Dedifferentiated amniotic fluid mesenchymal stem cell (primary cell): ENCODE results near the gene BSG.
"Not testable (repeated sequence)": the region's sequence is repeated elsewhere in the genome, so short reads cannot be mapped to it uniquely, and the experiment has no call there.

Source experiments
- DNase-seq: peaks from one replicate; pipeline ENCODE4 v3.0.0-alpha.2; 2016; ENCODE audit errors: extremely low spot score

The BSG gene

DNA sequence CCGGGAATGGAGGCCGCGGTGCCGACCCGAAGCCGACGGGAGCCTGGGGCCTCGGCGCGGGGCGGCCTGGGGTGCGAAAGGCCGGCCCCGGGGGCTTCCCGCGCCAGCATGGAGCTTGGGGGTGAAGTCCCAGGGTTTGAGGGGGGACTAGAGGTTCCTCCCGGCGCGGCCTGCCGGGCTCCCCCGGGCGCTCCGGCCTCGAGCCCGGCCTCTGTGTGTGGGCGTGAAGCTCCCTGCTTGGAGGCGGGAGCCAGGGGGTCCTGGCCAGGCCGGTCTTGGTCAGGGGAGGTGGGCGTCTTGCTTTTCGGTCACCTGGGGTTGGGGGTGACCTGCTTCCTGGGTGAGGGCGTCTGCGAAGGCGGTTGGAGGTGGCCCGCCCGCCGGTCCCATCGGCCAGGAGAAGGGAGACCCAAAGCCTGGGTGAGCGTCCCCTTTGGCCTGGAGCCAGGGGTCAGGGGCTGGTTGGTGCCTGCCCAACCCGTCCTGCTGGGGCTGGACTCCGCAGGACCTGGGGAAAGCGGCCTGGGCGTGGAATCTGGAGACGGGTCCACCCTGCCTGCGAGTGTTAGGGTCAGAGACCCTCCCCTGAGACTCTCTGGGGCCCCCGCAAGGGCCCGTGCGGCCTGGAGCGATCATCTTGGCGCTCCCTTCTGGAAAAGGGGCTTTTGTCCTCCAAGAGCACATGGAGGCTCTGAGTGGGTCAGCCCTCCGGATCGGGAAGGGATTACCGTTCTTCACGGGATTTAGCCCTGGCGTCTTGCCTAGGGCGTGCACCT lies 535 bp downstream of the BSG start:
- DNase-seq = peak; percentile 32

DNA sequence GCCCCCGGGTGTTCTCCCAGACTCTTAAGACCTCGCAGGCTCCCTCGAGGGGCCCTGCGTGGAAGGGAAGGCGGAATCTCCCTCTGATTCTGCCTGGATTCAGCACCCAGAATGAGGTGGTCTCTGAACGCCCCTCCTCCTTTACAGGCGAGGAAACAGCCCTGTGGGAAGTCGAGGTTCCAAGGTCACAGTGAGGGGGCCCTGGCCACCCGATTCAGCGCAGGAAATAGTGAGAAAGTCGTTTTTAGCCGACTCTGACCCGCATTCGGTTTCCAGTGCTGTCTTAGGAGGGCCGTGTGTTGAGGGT lies 1.1 kb downstream of the BSG start:
- no peak for DNase-seq

GRCh38 chr19:574658-575526 lies 2.5 kb downstream of the BSG start:
- DNase-seq = no peak

DNA sequence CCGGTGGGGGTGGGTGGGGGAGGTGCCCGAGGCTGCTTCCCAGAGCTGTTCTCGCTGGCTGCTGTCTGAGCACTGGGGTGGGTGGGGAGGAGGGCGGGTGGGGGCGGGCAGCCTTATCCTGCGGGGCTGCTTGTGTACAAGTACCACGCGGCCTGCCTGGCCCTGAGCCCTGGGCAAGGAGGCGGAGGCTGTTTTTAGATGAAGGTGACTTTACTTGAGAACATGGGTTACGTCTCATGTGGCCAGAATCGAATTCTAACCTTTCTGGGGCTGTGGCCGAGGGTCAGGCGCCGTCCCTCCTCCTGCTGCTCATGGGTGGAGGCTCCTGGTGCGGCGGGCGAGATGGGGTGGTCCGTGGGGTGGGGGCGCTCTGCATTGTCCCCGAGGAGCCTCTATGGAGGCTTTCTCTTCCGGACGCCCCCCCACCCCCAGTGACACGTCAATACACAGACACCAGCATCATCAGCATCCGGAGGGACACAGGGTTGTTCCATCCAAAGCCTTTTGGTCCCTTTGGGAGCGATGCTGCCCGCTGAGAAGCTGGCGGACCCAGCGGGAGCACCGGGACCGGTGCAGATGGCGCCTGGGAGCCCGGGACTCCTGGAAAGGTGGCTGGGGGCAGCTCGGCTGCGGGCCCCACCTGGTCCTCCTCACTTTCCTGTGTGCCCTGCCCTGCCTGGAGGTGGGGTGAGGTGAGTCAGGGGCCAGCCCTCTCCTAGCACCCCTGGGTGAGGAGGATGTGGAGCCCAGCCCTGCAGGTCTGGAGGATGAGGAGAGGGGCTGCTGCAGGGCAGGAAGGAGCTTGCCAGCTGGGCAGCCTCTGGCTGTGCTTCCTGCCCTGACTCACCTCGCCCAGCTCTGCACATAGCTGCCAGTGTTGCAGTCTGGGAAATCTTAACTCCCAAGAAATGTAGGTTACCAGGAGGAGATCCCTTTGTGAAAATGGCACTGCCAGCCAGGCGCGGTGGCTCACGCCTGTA lies 3.4 kb downstream of the BSG start:
- DNase-seq = no peak

DNA sequence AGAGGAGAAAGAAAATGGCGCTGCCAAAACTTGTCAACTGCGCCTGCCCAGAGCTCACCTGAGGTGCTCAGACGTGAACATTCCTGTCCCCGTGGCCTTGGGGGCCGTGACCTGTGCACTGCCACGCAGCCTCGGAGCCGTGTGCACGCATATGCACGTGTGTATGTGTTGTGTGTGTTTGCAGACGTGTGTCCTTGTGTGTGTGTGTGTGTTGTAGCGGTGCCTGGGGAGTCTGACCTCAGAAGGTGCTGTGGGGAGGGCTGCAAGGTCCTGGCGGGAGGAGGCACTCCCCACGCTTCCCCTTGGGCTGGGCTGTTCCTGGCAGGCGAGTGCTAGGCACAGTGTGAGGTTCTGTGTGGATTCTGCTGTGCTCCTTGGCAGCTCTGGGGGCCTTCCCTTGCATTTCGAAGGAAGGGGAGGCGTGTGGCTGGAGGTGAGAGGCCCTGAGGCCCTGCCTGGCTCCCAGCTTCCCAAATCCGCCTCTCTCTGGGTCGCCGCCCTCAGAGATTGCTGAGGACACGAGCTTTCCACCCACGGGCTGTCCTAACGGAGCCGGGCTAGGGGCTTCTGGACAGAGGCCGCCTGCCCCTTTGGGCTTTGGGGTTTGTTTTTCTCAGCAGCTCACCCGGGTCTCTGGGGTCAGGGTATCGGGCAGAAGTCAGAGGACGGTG lies 4.5 kb downstream of the BSG start:
- DNase-seq = no peak

DNA sequence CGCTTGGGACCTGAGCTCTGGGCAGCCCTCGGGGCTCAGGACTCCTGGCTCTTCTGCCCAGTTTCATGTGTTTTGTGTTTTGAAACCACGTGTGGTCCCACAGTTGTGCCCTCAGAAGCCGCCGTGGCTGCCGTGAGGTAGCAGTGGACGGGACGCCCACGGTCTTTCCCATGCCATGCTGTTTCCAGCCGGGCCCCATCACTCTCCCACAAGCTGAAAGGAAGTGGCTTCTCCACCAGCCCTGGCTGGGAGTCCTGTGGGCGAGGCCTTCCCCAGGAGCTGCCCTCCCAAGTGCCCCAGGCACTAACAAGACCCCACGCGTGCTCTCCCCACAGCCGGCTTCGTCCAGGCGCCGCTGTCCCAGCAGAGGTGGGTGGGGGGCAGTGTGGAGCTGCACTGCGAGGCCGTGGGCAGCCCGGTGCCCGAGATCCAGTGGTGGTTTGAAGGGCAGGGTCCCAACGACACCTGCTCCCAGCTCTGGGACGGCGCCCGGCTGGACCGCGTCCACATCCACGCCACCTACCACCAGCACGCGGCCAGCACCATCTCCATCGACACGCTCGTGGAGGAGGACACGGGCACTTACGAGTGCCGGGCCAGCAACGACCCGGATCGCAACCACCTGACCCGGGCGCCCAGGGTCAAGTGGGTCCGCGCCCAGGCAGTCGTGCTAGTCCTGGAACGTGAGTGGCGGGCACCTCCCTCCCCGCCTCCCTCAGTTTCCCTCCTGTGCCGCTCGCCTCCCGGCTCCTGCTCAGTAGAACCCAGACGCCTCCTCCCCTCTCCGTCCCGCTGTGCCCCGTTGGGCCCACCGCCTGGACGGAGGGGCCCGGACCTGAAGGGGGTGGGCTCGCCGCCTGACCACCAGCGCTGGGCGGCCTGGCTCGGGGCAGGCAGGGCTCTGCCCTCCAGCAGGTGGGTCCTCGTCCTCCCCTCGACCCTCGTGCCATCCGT lies 5.3 kb downstream of the BSG start:
- no peak for DNase-seq

DNA sequence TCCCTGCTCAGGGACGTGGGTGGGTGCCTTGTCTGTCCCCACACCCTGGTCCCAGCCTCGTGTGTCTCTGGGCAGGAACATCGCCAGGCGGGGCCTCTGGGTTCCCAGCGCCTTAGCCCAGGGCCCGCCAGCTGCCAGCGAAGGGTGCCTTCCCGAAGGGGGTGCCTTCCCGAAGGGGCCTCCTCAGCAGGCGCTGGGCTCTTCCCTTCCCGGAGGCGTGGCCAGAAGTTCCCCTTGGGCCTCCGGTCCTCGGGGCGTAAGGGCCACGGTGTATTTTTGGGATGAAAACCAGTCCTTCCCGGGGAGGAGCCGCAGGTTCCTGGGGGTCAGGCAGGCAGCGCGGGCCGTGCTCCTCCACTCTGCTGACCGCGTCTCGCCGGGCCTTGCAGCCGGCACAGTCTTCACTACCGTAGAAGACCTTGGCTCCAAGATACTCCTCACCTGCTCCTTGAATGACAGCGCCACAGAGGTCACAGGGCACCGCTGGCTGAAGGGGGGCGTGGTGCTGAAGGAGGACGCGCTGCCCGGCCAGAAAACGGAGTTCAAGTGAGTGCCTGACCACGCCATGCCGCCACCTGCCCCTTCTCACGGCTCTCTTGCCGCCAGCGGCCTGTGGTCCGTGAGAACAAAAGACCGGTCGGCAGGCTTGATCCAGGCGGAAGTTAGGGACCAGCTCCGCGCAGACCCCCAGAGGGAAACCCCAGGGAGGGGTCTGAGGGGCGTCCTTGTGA lies 6.9 kb downstream of the BSG start:
- no peak for DNase-seq

GRCh38 chr19:579842-580155 lies 7.4 kb downstream of the BSG start:
- no peak for DNase-seq

GRCh38 chr19:580274-580835 lies 8.0 kb downstream of the BSG start:
- no peak for DNase-seq

DNA sequence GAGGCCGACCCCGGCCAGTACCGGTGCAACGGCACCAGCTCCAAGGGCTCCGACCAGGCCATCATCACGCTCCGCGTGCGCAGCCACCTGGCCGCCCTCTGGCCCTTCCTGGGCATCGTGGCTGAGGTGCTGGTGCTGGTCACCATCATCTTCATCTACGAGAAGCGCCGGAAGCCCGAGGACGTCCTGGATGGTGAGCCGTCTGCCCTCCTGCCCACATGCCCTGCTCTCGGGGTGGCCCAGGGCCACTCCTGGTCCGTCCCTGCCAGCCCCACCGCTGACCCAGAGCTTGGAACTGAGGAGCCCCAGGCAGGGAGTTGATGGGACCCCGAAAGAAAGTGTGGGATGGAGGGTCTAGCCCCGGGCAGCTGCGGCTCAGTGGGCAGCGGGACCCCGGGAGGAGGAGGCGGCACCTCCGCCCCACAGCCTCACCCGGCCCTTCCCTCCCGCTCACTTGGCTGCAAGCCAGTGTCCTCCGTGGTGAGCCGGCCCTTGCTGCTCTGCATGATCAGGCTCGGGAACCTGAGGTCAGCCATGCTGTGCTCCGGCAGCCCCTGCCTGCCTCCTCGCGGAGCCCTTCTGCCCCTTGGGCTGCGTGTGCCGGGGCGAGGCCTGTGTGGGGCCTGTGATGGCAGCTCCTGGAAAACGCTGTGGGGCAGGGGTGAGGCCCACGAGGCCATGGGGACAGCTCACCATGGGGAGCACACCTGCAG lies 9.2 kb downstream of the BSG start:
- no peak for DNase-seq

DNA sequence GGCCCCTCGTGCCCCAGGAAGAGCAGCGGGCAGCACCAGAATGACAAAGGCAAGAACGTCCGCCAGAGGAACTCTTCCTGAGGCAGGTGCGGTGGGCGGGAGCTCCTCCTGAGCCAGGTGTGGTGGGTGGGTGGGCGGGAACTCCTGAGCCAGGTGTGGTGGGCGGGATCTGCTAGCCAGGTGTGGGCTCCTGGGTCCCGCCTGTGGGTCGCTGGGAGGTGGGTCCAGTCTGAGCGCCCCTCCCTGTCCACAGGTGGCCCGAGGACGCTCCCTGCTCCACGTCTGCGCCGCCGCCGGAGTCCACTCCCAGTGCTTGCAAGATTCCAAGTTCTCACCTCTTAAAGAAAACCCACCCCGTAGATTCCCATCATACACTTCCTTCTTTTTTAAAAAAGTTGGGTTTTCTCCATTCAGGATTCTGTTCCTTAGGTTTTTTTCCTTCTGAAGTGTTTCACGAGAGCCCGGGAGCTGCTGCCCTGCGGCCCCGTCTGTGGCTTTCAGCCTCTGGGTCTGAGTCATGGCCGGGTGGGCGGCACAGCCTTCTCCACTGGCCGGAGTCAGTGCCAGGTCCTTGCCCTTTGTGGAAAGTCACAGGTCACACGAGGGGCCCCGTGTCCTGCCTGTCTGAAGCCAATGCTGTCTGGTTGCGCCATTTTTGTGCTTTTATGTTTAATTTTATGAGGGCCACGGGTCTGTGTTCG lies 10.3 kb downstream of the BSG start:
- no peak for DNase-seq

DNA sequence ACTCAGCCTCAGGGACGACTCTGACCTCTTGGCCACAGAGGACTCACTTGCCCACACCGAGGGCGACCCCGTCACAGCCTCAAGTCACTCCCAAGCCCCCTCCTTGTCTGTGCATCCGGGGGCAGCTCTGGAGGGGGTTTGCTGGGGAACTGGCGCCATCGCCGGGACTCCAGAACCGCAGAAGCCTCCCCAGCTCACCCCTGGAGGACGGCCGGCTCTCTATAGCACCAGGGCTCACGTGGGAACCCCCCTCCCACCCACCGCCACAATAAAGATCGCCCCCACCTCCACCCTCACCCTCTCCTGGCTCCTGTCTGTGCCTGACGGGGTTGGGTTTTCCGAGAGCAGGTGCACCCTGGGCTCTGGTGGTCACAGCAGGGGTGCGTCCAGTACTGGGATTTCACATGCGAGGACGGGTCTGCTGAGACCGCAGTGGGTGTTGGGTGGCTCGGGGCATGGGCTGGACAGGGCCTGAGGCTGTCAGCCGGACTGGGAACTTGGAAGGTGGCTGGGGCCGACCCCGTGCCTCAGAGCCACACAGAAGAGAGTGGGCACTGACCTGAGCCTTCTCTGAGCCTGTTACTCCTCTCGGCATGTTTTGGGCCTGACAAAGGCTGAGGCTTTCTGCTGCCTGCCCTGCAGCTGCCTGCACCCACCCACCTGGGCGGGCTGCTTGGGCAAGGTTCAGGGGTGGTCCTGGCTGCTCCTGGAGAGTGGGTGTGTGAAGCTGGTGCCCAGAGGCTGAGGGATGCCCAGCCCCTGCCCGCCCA lies 11.0 kb downstream of the BSG start:
- no peak for DNase-seq

GRCh38 chr19:583968-584239 lies 11.5 kb downstream of the BSG start:
- DNase-seq = no peak

- DNase-seq = no peak
These were observed 12.0 kb downstream of the BSG start for GRCh38 chr19:584240-585001.

- DNase-seq = not testable (repeated sequence)
These were observed 12.8 kb downstream of the BSG start for GRCh38 chr19:585146-585545.

DNA sequence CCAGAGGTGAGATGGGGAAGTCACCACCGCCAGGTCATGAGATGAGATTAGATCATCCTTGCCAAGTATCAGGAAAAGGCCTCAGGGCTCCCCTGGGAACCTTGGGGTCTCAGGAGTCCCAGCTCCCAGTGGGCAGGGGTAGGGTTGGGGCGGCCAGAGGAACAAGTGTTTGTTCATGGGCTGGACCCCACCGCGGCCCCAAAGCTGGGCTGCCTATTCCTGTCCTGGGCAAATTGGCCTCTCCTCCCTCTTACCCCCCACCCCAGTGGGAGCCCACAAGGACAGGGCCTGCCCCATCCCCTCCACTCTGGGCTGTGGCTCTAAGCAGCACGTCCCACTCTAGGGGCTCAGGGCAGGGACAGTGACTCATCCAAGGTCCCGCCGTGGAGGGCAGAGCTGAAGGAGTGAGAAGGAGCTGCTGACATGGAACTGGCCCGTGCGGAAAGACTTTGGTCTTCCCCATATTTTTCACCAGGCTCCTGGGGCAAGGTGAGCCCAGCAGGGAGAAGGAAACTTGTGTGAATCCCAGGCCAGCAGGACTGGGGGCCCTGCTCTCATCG lies 13.2 kb downstream of the BSG start:
- no peak for DNase-seq
